Neuron (in vitro differentiated cells): Measurements from ENCODE around the gene PTMS.
"Not testable (repeated sequence)": the region's sequence is repeated elsewhere in the genome, so short reads cannot be mapped to it uniquely, and the experiment has no call there.

ENCODE experiments used
- H2AFZ ChIP-seq: one replicate; pipeline ENCODE4 v1.6.1; 2013; ENCODE audit warnings: low read depth, mild to moderate bottlenecking, inconsistent platforms, low read length, moderate library complexity
- H3K27me3 ChIP-seq: one replicate; pipeline ENCODE4 v1.6.1; 2013; ENCODE audit warnings: low read length; ENCODE audit not compliant: insufficient read depth
- H3K36me3 ChIP-seq: one replicate; pipeline ENCODE4 v1.6.1; 2013; ENCODE audit warnings: low read length; ENCODE audit not compliant: insufficient read depth
- H3K4me1 ChIP-seq: one replicate; pipeline ENCODE4 v1.6.1; 2013; ENCODE audit warnings: low read length; ENCODE audit not compliant: insufficient read depth
- H3K4me3 ChIP-seq: 2 replicates; pipeline ENCODE4 v1.5.1; 2013; ENCODE audit warnings: mild to moderate bottlenecking, low read length, moderate library complexity
- H3K9me3 ChIP-seq: one replicate; pipeline ENCODE4 v1.6.1; 2013; ENCODE audit warnings: low read length

PTMS gene

GRCh38 chr12:6765634-6766581 lies at the start of gene PTMS:
Gene PTMS, plus strand, starts transcription at chr12:6766363. Its CDS starts 343 bp downstream, at chr12:6766706.
- no peaks in the 10 kb centered on the region for H3K27me3 ChIP-seq
- H3K36me3 ChIP-seq: peaks cover 16% of the 10 kb centered on the region
- peaks cover 52% of the 10 kb centered on the region for H3K4me1 ChIP-seq
- no peaks in the 10 kb centered on the region for H3K9me3 ChIP-seq
- no peak within 1 kb of the TSS for H2AFZ ChIP-seq
- peak within 1 kb of the TSS; percentile 61 for H3K4me3 ChIP-seq

GRCh38 chr12:6716874-6717437 lies 49.2 kb upstream of the PTMS start:
- Histone ChIP-seq H3K4me3 (no peak overlapping the region), H3K36me3 (no peaks in the 10 kb centered on the region), H3K9me3 (no peaks in the 10 kb centered on the region), H3K4me1 (no peaks in the 10 kb centered on the region), H2AFZ (no peak overlapping the region), H3K27me3 (no peaks in the 10 kb centered on the region)

GRCh38 chr12:6722863-6723262 lies 43.3 kb upstream of the PTMS start:
- Histone ChIP-seq H3K4me1 (peaks cover 9% of the 10 kb centered on the region), H3K27me3 (no peaks in the 10 kb centered on the region), H3K4me3 (peak overlapping the region; percentile 83), H2AFZ (no peak overlapping the region), H3K36me3 (peaks cover 9% of the 10 kb centered on the region), H3K9me3 (no peaks in the 10 kb centered on the region)

- Histone ChIP-seq H3K36me3 (peaks cover 17% of the 10 kb centered on the region), H3K27me3 (no peaks in the 10 kb centered on the region), H2AFZ (peak within 1 kb of the TSS; percentile 88), H3K9me3 (no peaks in the 10 kb centered on the region), H3K4me1 (peaks cover 9% of the 10 kb centered on the region), H3K4me3 (peak within 1 kb of the TSS; percentile 83)
These were observed 42.4 kb upstream of the PTMS start, which contains the start of gene COPS7A for GRCh38 chr12:6723607-6724408. Gene COPS7A, plus strand, starts transcription at chr12:6724046. Its CDS starts 611 bp downstream, at chr12:6724657.

- Histone ChIP-seq H3K36me3 (peaks cover 23% of the 10 kb centered on the region), H3K27me3 (no peaks in the 10 kb centered on the region), H3K9me3 (no peaks in the 10 kb centered on the region), H3K4me1 (peaks cover 9% of the 10 kb centered on the region), H3K4me3 (peak overlapping the region; percentile 83), H2AFZ (peak overlapping the region; percentile 88)
These were observed 41.8 kb upstream of the PTMS start for GRCh38 chr12:6724409-6724797.

- H3K36me3 ChIP-seq: peaks cover 33% of the 10 kb centered on the region
- H2AFZ ChIP-seq: no peak overlapping the region
- H3K9me3 ChIP-seq: no peaks in the 10 kb centered on the region
- peaks cover 9% of the 10 kb centered on the region for H3K4me1 ChIP-seq
- no peaks in the 10 kb centered on the region for H3K27me3 ChIP-seq
- H3K4me3 ChIP-seq: no peak overlapping the region
These were observed 40.8 kb upstream of the PTMS start for GRCh38 chr12:6725350-6725749.

GRCh38 chr12:6729186-6729585 lies 37.0 kb upstream of the PTMS start:
- H3K4me3 ChIP-seq: no peak overlapping the region
- peaks cover 45% of the 10 kb centered on the region for H3K36me3 ChIP-seq
- no peak overlapping the region for H2AFZ ChIP-seq
- peaks cover 7% of the 10 kb centered on the region for H3K4me1 ChIP-seq
- H3K9me3 ChIP-seq: no peaks in the 10 kb centered on the region
- no peaks in the 10 kb centered on the region for H3K27me3 ChIP-seq

DNA sequence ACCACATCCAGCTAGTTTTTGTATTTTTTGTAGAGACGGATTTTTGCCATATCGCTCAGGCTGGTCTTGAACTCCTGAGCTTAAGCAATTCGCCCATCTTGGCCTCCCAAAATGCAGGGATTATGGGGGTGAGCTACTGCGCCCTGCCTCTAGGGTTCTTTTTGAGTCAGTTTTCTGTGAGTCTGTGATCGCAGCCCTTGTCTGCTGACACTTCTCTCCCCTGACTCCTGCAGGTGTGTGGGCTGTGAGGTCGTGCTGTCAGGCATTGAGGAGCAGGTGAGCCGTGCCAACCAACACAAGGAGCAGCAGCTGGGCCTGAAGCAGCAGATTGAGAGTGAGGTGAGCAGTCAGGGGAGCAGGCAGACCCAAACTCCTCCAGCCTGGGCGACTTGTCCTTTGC lies 36.0 kb upstream of the PTMS start:
- H3K4me1 ChIP-seq: no peaks in the 10 kb centered on the region
- no peak overlapping the region for H2AFZ ChIP-seq
- H3K9me3 ChIP-seq: no peaks in the 10 kb centered on the region
- no peak overlapping the region for H3K4me3 ChIP-seq
- H3K36me3 ChIP-seq: peaks cover 45% of the 10 kb centered on the region
- no peaks in the 10 kb centered on the region for H3K27me3 ChIP-seq

DNA sequence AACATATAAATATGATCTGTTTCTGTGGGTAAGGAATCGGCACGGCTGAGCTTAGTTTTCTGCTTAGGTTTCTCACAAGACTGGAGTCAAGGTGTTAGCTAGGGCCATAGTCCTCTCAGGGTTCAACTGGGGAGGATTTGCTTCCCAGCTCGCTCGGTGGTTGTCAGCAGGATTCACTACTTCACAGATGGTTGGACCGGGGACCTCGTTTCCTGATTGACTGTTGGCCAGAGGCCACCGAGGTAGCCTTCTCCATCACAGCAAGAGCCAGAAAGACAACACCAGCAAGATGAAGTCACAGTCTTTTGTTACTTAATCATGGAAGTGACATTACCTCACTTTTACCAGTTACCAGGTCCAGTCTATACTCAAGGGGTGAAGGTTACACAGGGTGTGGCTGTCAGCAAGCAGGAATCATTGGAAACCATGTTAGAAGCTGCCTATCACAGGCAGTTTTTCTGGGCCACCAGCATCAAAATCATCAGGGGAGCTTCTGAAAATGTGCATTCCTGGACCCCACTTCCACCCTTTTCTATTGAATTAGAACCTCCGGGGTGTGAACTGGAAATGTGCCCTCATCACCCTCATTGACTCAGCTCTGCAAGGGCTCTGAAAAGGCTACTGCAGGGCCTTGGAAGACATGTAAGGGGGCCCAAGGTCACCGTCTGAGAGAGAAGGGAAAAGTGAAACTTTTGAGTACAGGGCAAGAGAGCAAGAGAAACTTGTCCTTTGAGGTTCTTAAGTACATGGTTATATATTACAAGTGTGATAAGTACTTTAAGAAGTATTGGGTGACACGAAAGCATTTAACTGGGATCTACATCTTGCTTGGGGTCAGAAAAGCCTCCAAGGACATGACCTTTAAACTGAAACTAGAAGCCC lies 31.4 kb upstream of the PTMS start:
- H3K9me3 ChIP-seq: no peaks in the 10 kb centered on the region
- H3K4me3 ChIP-seq: no peak overlapping the region
- no peaks in the 10 kb centered on the region for H3K4me1 ChIP-seq
- H2AFZ ChIP-seq: no peak overlapping the region
- peaks cover 18% of the 10 kb centered on the region for H3K36me3 ChIP-seq
- no peaks in the 10 kb centered on the region for H3K27me3 ChIP-seq

- H3K4me1 ChIP-seq: no peaks in the 10 kb centered on the region
These were observed 30.5 kb upstream of the PTMS start for GRCh38 chr12:6735448-6736191.

GRCh38 chr12:6736754-6737153 lies 29.4 kb upstream of the PTMS start:
- Histone ChIP-seq H3K9me3 (no peaks in the 10 kb centered on the region), H3K36me3 (no peaks in the 10 kb centered on the region), H3K4me1 (no peaks in the 10 kb centered on the region), H3K27me3 (no peaks in the 10 kb centered on the region), H3K4me3 (no peak overlapping the region), H2AFZ (no peak overlapping the region)

More at GRCh38 chr12:6735448-6736191, 30.5 kb upstream of the PTMS start:
- Histone ChIP-seq H3K27me3 (no peaks in the 10 kb centered on the region), H3K9me3 (no peaks in the 10 kb centered on the region), H3K4me3 (no peak overlapping the region), H3K36me3 (peaks cover 10% of the 10 kb centered on the region), H2AFZ (no peak overlapping the region)

GRCh38 chr12:6742080-6742479 lies 24.1 kb upstream of the PTMS start:
- H2AFZ ChIP-seq, H3K36me3 ChIP-seq, H3K4me3 ChIP-seq, H3K9me3 ChIP-seq, H3K27me3 ChIP-seq, H3K4me1 ChIP-seq: not testable (repeated sequence)
